ENCODE data around the gene SLC7A10. TPM values are rescaled to one million over a fixed set of nuclear protein-coding genes. Genes with fewer than 3 reads are reported as not detected.

The SLC7A10 gene
- total RNA-seq, 1 experiment from 2014 or later, result 1.1 TPM

DNA sequence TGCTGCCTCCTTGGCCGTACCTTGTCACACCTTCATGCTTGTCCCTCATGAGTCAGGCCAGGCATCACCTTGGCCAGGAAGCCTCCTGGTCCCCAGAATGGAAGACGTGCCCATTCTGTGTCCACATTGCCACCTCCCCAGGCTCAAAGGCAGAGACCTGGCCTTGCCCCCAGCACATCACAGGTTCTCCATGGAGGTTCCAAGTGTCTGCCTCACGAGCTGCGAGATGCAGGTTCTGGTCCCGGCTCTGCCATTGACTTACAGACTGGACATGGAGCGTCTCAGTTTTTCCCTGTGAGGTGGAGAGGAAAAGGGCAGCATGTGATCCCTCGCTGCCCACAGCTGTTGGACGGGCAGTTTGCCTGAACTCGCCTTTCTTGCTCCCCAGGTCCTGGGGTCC is 9.1 kb upstream of the SLC7A10 start:
- DNase-seq (ENCODE audit: low read depth, low spot score) (no peak), ATAC-seq (peak; percentile 9; the same call in 1 of the 2 replicates)
- no TSS peak for BruUV-seq (replicated peaks)
- Histone ChIP-seq H3K36me3 (ENCODE audit: control insufficient read depth, insufficient read depth, low read length) (no peaks in the 10 kb centered on the region), H3K27ac (ENCODE audit: low read length) (no peak overlapping the region), H3K4me3 (ENCODE audit: low read depth in 2 of 2, low read length in 2 of 2) (no peak overlapping the region), H3K9me3 (ENCODE audit: control insufficient read depth, insufficient read depth, low read depth, low read length) (no peaks in the 10 kb centered on the region), H3K27me3 (ENCODE audit: control insufficient read depth, insufficient read depth, low read length) (no peaks in the 10 kb centered on the region), H3K4me1 (ENCODE audit: control insufficient read depth, insufficient read depth, low read length) (peaks cover 4% of the 10 kb centered on the region; the same call in 1 of the 2 replicates)
- intact Hi-C loops (cut with micrococcal nuclease; ENCODE audit: unreplicated experiment), result loop anchor here (5.0 kb wide), 1 partner anchor 158 kb away; no protein-coding TSS in a partner anchor
- TF ChIP-seq SIN3A (IDR thresholded peaks at IDR 0.05; ENCODE audit: borderline replicate concordance, insufficient read depth, low read depth, low read length) (no peak), TCF7L2 (IDR thresholded peaks at IDR 0.05; ENCODE audit: low read depth, low read length) (no peak)
- TF ChIP-seq, protein P1, sequence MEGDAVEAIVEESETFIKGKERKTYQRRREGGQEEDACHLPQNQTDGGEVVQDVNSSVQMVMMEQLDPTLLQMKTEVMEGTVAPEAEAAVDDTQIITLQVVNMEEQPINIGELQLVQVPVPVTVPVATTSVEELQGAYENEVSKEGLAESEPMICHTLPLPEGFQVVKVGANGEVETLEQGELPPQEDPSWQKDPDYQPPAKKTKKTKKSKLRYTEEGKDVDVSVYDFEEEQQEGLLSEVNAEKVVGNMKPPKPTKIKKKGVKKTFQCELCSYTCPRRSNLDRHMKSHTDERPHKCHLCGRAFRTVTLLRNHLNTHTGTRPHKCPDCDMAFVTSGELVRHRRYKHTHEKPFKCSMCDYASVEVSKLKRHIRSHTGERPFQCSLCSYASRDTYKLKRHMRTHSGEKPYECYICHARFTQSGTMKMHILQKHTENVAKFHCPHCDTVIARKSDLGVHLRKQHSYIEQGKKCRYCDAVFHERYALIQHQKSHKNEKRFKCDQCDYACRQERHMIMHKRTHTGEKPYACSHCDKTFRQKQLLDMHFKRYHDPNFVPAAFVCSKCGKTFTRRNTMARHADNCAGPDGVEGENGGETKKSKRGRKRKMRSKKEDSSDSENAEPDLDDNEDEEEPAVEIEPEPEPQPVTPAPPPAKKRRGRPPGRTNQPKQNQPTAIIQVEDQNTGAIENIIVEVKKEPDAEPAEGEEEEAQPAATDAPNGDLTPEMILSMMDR (IDR thresholded peaks at IDR 0.05), result no peak
- TF ChIP-seq, protein P2, sequence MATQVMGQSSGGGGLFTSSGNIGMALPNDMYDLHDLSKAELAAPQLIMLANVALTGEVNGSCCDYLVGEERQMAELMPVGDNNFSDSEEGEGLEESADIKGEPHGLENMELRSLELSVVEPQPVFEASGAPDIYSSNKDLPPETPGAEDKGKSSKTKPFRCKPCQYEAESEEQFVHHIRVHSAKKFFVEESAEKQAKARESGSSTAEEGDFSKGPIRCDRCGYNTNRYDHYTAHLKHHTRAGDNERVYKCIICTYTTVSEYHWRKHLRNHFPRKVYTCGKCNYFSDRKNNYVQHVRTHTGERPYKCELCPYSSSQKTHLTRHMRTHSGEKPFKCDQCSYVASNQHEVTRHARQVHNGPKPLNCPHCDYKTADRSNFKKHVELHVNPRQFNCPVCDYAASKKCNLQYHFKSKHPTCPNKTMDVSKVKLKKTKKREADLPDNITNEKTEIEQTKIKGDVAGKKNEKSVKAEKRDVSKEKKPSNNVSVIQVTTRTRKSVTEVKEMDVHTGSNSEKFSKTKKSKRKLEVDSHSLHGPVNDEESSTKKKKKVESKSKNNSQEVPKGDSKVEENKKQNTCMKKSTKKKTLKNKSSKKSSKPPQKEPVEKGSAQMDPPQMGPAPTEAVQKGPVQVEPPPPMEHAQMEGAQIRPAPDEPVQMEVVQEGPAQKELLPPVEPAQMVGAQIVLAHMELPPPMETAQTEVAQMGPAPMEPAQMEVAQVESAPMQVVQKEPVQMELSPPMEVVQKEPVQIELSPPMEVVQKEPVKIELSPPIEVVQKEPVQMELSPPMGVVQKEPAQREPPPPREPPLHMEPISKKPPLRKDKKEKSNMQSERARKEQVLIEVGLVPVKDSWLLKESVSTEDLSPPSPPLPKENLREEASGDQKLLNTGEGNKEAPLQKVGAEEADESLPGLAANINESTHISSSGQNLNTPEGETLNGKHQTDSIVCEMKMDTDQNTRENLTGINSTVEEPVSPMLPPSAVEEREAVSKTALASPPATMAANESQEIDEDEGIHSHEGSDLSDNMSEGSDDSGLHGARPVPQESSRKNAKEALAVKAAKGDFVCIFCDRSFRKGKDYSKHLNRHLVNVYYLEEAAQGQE (IDR thresholded peaks at IDR 0.05; ENCODE audit: insufficient read depth in 1 of 2, low read depth in 2 of 2, low read length in 1 of 2), result no peak
- ChIA-PET CTCF (interaction anchor here (0.6 to 1.0 kb wide), 3 partner anchors 165 to 567 kb away, joined by 3 to 5 read pairs (median 4); no protein-coding TSS in a partner anchor), POLR2A (no interaction called here)
- in situ Hi-C loops (cut with HindIII; ENCODE audit: low pct_unique_long_range_greater_than_20kb, low sequenced_read_pairs), result no loop called here

DNA sequence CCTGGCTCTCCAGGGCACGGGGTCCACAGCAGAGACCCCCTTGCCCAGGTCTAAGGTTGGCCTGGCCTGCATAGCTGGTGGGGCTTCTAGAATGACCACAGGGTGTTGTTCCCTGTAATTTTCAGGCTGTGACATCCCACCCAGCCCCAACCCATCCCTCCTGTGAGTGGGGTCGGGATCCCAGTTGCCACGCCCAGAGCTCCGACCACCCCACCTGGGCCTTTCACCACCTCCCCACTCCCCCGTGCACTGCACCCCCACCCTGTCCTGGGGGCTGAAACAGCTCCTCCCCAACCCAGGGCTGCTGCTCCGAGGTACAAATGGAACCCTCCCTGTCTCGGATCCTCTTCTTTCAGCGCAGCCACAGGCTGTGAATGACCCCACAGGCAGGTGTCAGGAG is 8.4 kb upstream of the SLC7A10 start:
- intact Hi-C loops (cut with micrococcal nuclease; ENCODE audit: unreplicated experiment) (no loop called here), in situ Hi-C loops (cut with HindIII; ENCODE audit: low pct_unique_long_range_greater_than_20kb, low sequenced_read_pairs) (no loop called here)
- H3K4me1 ChIP-seq (ENCODE audit: control insufficient read depth, insufficient read depth, low read length), result peaks cover 4% of the 10 kb centered on the region; the same call in 1 of the 2 replicates
- H3K4me3 ChIP-seq (ENCODE audit: low read depth in 2 of 2, low read length in 2 of 2), result no peak overlapping the region
- no peak for DNase-seq (ENCODE audit: low read depth, low spot score)
- ChIA-PET POLR2A (no interaction called here), CTCF (no interaction called here)
- H3K27ac ChIP-seq (ENCODE audit: low read length), result no peak overlapping the region
- no peaks in the 10 kb centered on the region for H3K27me3 ChIP-seq (ENCODE audit: control insufficient read depth, insufficient read depth, low read length)
- no peaks in the 10 kb centered on the region for H3K9me3 ChIP-seq (ENCODE audit: control insufficient read depth, insufficient read depth, low read depth, low read length)
- TF ChIP-seq, protein P2 (IDR thresholded peaks at IDR 0.05; ENCODE audit: insufficient read depth in 1 of 2, low read depth in 2 of 2, low read length in 1 of 2), result no peak
- TF ChIP-seq POLR2AphosphoS5 (IDR thresholded peaks at IDR 0.05; ENCODE audit: low read depth, low read length), result no peak
- H3K36me3 ChIP-seq (ENCODE audit: control insufficient read depth, insufficient read depth, low read length), result no peaks in the 10 kb centered on the region
- ATAC-seq, result no peak
- BruUV-seq (replicated peaks), result no TSS peak

All from Panc1 (cell line).